Activated naive CD4-positive, alpha-beta T cell treated with anti-CD3 and anti-CD28 coated beads, Interleukin-2, amount 50 U/mL, for 72 hours (primary cell): ENCODE results near the gene COL21A1. TPM values are rescaled to one million over a fixed set of nuclear protein-coding genes. Genes with fewer than 3 reads are reported as not detected.

Experiments
- ATAC-seq, 2 donors: fragments of 150-1000 bp; cut with Tn5 transposase; 2 replicates each; pipeline ENCODE4 v1.10.0; 2021; ENCODE audit warnings: mild to moderate bottlenecking in 2 of 2, moderate library complexity in 2 of 2
- DNase-seq, 2 donors: peaks; one replicate each; pipeline ENCODE4 v3.0.0; 2021 to 2022; ENCODE audit warnings: low spot score in 2 of 2
- H3K27ac Mint-ChIP-seq, 2 donors: one replicate each; pipeline ENCODE4 v1.8.0; 2022; ENCODE audit warnings: mild to moderate bottlenecking in 2 of 2, mixed read lengths in 2 of 2
- H3K36me3 Mint-ChIP-seq, 2 donors: one replicate each; pipeline ENCODE4 v1.8.0; 2022; ENCODE audit warnings: mixed read lengths in 2 of 2
- H3K9me3 Mint-ChIP-seq, 2 donors: one replicate each; pipeline ENCODE4 v1.8.0; 2022; ENCODE audit warnings: mixed read lengths in 2 of 2
- total RNA-seq, 2 donors: library from RNA; stranded (reverse); gene quantifications; one replicate each; pipeline ENCODE4 v1.2.3, GENCODE V29; 2022

COL21A1 gene
- total RNA-seq, 2 donors from 2014 or later = not detected

DNA sequence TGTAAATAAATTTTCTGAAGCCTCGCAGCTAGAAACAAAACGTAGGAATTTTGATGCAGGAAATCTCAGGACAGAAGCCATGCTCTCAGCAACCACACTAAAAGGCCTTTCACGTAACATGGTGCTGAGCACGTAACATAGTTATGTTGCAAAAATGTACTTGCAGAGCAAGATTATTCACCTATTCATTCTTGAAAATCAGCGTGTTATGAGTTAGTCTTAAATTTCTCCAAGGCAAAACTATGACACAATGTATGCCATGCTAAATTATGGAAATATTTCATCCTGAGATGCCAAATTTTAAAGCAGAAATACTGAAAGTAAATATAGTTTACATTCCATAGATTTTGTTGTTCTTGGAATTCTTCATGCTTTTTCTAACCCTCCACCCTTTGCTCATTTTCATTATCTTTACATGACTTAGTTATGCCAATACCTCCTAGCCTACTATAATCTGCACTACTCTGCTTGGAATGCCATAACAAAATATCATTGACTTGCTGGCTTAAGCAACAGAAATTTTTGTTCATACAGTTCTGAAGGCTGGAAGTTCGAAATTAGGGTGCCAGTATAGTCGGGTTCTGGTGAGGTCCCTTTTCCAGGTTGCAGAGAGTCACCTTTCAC lies 192.2 kb downstream of the COL21A1 start:
- Mint-ChIP-seq H3K9me3 (peaks cover 0 to 4% of the 10 kb centered on the region in 2 donors), H3K27ac (no peak overlapping the region), H3K36me3 (no peaks in the 10 kb centered on the region)
- DNase-seq (no peak), ATAC-seq (no peak)

DNA sequence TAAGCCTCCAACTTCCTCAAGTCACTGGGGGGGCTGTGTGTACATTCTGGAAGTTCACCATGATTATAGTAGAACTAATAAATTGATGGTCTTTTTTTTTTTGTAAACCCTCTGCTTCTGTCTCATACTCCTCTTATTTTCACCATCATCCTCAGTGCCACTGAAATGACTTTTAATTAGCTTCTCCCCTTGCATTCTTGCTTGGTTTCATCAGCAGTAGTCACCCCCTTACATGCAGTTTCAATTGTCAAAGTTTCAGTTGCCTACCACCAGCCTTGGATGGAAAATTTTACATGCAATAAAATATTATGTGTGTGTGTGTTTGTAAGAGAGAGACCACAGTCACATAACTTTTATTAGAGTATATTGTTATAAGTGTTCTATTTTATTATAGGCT lies 196.2 kb downstream of the COL21A1 start:
- Mint-ChIP-seq H3K9me3 (peaks cover 4% of the 10 kb centered on the region in 2 donors), H3K27ac (no peak overlapping the region), H3K36me3 (no peaks in the 10 kb centered on the region)
- DNase-seq (no peak), ATAC-seq (no peak)

DNA sequence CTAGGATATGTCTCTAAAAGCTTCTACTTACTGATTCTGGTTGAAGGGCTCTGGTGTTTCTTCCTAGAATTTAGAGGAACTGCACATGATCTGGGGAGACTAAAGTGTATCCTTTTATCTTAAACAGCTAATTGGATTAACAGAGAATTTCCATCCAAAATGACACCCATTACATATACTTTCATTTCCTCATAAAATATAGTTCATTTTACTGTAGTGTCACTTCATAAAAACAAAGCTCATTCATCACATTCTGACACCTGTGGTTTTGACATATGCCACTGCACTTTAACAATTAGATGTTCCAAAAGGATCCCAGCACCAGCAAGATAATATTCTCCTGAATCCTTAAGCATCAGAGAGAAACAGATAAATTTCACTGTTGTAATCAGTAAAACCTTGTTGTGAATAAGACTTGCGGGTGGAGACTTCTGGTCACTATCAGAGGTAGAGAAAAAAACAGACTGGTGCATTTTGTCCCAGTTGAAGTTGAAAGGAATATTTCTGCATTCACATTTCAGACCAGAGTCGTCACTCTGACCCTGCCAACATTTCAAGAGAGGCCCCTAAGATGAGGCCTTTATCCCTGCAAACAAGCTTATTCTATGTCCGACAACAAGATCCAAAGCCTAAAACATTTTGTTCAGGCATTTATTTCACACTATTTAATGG lies 196.7 kb downstream of the COL21A1 start:
- no peak for DNase-seq
- ATAC-seq = no peak
- Mint-ChIP-seq H3K27ac (no peak overlapping the region), H3K36me3 (no peaks in the 10 kb centered on the region), H3K9me3 (peaks cover 4% of the 10 kb centered on the region in 2 donors)

- no peak overlapping the region for H3K27ac Mint-ChIP-seq
- ATAC-seq = no peak
- DNase-seq = no peak
- H3K9me3 Mint-ChIP-seq = peaks cover 4% of the 10 kb centered on the region in 2 donors
- H3K36me3 Mint-ChIP-seq = no peaks in the 10 kb centered on the region
Measured at GRCh38 chr6:56048601-56049000, 198.8 kb downstream of the COL21A1 start.

- no peaks in the 10 kb centered on the region for H3K36me3 Mint-ChIP-seq
- no peak overlapping the region for H3K27ac Mint-ChIP-seq
- DNase-seq (no peak), ATAC-seq (no peak)
- peaks cover 4% of the 10 kb centered on the region in 2 donors for H3K9me3 Mint-ChIP-seq
Measured at GRCh38 chr6:56047931-56048540, 199.3 kb downstream of the COL21A1 start.

DNA sequence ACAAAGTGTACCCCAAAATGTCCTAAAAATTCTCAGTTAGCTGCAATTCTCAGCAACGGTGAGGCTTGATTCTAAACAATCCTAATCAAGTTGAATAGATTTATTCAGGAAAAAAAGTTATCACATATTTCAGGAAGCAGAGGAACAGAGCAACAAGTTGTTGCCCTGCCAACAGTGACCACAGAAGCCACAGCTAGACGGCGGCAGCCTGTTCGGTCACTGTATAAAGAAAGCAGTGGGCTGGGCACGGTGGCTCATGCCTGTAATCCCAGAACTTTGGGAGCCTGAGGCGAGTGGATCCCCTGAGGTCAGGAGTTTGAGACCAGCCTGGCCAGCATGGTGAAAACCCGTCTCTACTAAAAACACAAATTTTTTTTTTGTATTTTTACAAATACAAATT lies 200.8 kb downstream of the COL21A1 start:
- DNase-seq (no peak), ATAC-seq (no peak)
- Mint-ChIP-seq H3K9me3 (peaks cover under 1 to 6% of the 10 kb centered on the region in 2 donors), H3K36me3 (no peaks in the 10 kb centered on the region), H3K27ac (no peak overlapping the region)

GRCh38 chr6:56043761-56044160 lies 203.6 kb downstream of the COL21A1 start:
- ATAC-seq = no peak
- no peak for DNase-seq
- no peaks in the 10 kb centered on the region for H3K36me3 Mint-ChIP-seq
- H3K9me3 Mint-ChIP-seq = peaks cover 0 to 9% of the 10 kb centered on the region in 2 donors
- H3K27ac Mint-ChIP-seq = no peak overlapping the region

DNA sequence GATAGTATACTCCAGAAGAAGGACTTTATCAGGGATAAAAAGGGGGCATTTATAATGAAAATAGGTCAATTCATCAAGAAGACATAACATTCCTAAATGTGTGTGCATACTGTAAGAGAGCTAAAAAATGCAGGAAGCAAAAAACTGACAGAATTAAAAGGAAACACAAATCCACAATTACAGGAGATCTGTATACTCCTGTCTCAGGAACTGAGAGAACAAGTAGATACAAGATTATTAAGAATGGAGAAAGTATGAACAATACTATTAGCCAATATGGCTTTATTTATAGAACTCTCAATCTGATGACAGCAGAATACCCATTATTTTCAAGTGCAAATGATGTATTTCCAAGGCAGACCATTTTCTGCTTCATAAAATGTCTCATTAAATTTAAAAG lies 204.3 kb downstream of the COL21A1 start:
- no peak for ATAC-seq
- Mint-ChIP-seq H3K9me3 (peaks cover 5 to 14% of the 10 kb centered on the region in 2 donors), H3K36me3 (no peaks in the 10 kb centered on the region), H3K27ac (no peak overlapping the region)
- no peak for DNase-seq

GRCh38 chr6:56041591-56041990 lies 205.8 kb downstream of the COL21A1 start:
- H3K27ac Mint-ChIP-seq = no peak overlapping the region
- no peak for ATAC-seq
- DNase-seq = no peak
- H3K36me3 Mint-ChIP-seq = no peaks in the 10 kb centered on the region
- H3K9me3 Mint-ChIP-seq = peaks cover 7 to 17% of the 10 kb centered on the region in 2 donors

- Mint-ChIP-seq H3K27ac (no peak overlapping the region), H3K36me3 (no peaks in the 10 kb centered on the region), H3K9me3 (peaks cover 7 to 20% of the 10 kb centered on the region in 2 donors)
- no peak for ATAC-seq
- no peak for DNase-seq
Measured at GRCh38 chr6:56040889-56041301, 206.5 kb downstream of the COL21A1 start.

DNA sequence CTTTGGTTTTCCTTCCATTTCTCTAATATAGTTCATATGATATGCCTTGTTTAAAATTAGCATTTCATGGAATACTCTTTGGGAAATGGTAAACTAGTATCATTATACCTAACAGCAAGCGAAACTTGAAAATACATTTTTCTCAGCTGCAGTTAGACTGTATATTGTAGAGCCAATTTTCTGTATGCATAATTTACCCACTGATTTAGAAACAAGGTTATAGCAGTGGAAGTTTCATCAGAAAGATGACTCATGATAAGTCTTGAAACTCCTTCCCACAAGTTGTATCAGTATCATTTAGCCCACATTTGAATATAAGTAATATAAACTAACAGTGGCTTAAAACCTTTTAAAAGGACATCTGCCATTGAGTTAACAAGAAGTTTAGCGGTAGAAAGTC lies 207.2 kb downstream of the COL21A1 start:
- ATAC-seq = peak in 1 of 2 donors; percentile 22
- H3K27ac Mint-ChIP-seq = no peak overlapping the region

GRCh38 chr6:56038764-56039163 lies 208.6 kb downstream of the COL21A1 start:
- Mint-ChIP-seq H3K27ac (no peak overlapping the region), H3K9me3 (peaks cover 8 to 20% of the 10 kb centered on the region in 2 donors), H3K36me3 (no peaks in the 10 kb centered on the region)
- no peak for DNase-seq
- no peak for ATAC-seq

More for the DNA sequence above, 207.2 kb downstream of the COL21A1 start:
- Mint-ChIP-seq H3K9me3 (peaks cover 7 to 20% of the 10 kb centered on the region in 2 donors), H3K36me3 (no peaks in the 10 kb centered on the region)
- no peak for DNase-seq

GRCh38 chr6:56037601-56038000 lies 209.8 kb downstream of the COL21A1 start:
- Mint-ChIP-seq H3K9me3 (peaks cover 15 to 20% of the 10 kb centered on the region in 2 donors), H3K27ac (no peak overlapping the region), H3K36me3 (no peaks in the 10 kb centered on the region)
- no peak for DNase-seq
- no peak for ATAC-seq

DNA sequence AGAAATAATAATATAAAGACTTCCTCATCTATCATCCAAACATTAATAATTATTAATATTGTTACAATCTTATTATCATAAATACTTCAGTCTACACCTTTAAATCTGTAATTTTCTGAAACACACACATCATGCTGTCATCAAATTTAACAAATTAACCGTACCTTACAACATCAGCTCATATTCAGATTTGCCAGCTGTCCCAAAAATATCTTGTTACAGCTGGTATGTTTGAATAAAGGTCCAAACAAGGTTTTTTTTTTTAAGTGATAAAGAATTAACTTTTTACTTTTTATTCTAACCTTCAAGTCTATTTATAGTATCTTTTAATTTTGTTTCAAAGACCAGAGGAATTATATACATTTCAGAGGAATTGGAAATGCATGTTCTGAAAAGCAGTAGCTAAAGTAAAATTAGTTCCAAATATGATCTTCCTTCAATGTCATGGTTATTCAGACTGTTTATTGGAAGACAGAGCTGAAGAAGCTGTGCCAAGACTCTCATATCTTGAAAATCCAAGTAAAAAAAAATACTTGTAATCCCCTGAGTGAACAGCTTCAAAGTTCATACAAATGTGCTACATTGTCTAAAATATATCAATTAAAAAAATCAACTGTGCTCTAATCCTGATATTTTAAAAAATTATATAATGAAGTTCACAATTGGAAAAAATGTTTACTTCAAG lies 210.3 kb downstream of the COL21A1 start:
- DNase-seq = no peak
- no peak overlapping the region for H3K27ac Mint-ChIP-seq
- no peaks in the 10 kb centered on the region for H3K36me3 Mint-ChIP-seq
- no peak for ATAC-seq
- peaks cover 15 to 23% of the 10 kb centered on the region in 2 donors for H3K9me3 Mint-ChIP-seq

- DNase-seq (no peak), ATAC-seq (no peak)
- no peak overlapping the region for H3K27ac Mint-ChIP-seq
- H3K9me3 Mint-ChIP-seq = peaks cover 13 to 14% of the 10 kb centered on the region in 2 donors
- no peaks in the 10 kb centered on the region for H3K36me3 Mint-ChIP-seq
Measured at GRCh38 chr6:56033401-56033800, 214.0 kb downstream of the COL21A1 start.

DNA sequence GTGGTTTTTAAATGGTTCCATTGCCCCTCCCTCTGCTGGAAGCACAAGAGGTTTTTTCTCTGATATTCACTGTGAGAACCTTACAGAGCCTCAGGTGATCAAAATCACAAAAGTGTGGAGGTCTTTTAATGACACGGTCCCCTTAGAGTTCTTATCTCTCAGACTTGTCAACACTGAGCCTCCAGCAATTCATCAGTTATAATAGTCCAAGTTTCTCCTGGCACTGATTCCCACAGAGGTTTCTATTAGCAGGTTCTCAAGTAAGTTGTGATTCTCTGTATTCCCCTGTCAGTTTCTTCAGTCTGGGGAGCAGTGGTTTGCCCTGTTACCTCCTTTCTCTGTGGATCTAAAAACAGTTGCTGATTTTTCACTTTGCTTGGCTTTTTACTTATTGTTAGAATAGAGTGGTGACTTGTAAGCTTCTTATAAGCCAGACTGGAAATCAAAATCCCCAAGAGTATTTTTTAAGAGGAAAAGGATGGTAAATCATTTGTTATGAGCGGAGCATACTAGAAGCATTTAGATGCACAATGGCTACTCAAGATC lies 214.6 kb downstream of the COL21A1 start:
- peaks cover 8 to 13% of the 10 kb centered on the region in 2 donors for H3K9me3 Mint-ChIP-seq
- H3K36me3 Mint-ChIP-seq = no peaks in the 10 kb centered on the region
- ATAC-seq (no peak), DNase-seq (no peak)
- H3K27ac Mint-ChIP-seq = no peak overlapping the region

DNA sequence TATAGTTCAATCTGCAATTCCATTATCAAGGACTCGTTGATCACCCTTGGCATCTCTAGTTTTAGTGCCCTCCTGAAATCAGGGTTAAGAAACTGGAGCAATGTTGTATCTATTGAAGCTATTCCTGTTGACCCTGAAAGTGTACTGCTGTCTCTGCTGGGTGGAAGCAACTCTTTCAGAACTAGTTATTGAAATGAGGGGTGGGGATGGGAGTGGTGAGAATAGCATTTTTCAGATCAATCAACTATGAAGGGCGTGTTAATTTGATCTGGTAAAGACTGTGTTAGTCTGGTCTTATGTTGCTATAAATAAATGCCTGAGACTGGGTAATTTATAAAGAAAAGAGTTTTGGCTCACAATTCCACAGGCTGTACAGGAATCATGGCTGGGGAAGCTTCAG lies 219.5 kb downstream of the COL21A1 start:
- Mint-ChIP-seq H3K27ac (no peak overlapping the region), H3K36me3 (no peaks in the 10 kb centered on the region), H3K9me3 (peaks cover 6 to 9% of the 10 kb centered on the region in 2 donors)
- ATAC-seq = no peak
- DNase-seq = no peak
